Cerebellar cortex (tissue), 1 donor: ENCODE results near the gene PPP2R2B.

Experiments used
- DNase-seq: peaks from one replicate; pipeline ENCODE4 v3.0.0-alpha.2; 2015; ENCODE audit warnings: low spot score

PPP2R2B gene

GRCh38 chr5:146884066-146884626 is 5.6 kb upstream of the PPP2R2B start:
- no peak for DNase-seq

DNA sequence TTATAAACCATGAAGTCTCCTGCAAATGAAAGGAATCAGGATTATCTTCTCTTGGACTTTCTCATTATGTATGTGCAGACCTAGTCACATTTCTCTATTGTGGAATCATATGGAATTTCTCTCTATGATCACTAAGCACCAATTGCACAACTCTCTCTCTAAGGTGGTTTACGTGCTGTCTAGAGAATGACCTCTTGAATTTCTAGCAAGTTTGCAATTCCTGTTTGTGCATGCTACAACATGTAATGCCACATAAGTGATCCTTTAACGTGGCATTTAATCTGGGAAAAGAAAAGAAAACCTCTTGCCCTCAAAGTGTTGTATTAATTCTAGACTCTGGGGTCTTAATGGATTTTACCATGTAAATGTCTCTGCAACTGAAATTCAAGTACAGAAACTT is 5.0 kb upstream of the PPP2R2B start:
- no peak for DNase-seq

DNA sequence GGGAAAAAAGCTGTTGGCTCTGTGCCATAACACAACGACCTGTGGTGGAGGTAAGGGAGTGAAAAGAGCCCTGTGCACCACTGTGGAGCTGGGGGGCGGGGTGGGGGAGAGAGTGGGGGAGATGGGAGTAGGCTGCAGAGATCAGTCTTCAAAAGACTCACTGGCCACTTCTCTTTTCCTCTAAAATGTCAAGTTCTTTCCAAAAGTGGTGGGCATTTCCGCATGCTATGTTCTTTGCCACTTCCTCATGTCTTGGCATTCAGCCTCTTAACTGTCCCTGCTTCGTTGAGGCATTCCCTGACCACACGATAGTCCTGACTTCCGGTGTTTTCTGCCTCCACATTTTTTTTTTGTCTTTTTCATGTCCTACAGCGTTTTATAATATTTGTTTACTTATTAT is 2.4 kb upstream of the PPP2R2B start:
- DNase-seq = no peak

- DNase-seq = peak; percentile 63
Observed at GRCh38 chr5:146877783-146878475, 628 bp downstream of the PPP2R2B start.

DNA sequence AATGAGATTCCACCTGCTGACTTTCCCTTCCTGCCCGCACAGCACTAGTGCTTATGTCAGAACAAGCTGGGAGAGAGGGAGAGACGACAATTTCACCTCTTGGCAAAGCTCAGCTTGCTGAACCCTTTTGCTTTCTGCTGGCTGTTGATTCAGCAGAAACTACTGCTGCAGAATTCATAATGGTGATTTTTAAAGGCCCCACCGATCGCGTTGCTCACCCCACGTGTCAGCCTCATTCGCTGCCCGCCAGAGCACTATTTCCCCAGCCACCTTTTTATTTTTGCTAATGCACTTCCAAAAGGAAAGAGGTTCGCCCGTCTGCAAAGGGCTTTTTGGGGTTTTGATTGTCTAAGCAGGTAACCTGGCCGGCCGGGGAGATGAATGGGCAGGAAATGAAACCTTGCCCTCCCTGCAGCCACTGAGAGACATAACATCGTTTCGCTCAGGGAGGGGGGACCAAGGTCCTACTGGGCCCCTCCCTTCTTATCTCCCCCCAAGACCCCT is 1.3 kb downstream of the PPP2R2B start:
- peak; percentile 61 for DNase-seq

DNA sequence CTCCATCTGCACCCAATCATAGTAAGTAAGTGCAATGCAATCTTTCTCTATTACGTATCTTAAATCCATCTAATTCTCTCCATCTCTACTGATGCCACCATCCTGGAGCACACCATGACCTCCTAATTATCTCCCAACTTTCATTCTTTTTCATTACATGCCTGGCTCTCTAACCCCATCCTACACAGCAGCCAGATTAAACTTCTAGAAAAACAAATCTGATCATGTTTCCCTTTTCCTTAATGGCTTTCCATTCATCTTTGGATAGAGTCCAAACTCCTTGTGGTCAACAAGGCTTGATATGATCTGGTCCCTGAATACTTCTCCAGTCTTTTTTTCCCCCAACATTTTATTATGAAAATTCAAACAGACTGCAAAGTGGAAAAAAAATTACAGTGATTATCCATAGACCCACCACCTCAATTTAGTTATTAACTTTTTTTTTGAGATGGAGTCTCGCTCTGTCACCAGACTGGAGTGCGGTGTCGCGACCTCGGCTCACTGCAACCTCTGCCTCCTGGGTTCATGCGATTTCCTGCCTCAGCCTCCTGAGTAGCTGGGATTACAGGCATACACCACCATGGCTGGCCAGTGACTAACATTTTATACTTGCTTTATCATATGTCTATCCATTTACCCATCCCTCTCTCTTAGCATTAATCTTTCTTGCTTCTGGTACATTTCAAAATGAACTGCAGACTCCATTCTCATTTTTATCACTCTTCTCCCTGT is 5.2 kb downstream of the PPP2R2B start:
- DNase-seq = no peak

GRCh38 chr5:146872188-146872587 is 6.4 kb downstream of the PPP2R2B start:
- DNase-seq = no peak

GRCh38 chr5:146867996-146868708 is 10.4 kb downstream of the PPP2R2B start:
- DNase-seq = peak; percentile 95

DNA sequence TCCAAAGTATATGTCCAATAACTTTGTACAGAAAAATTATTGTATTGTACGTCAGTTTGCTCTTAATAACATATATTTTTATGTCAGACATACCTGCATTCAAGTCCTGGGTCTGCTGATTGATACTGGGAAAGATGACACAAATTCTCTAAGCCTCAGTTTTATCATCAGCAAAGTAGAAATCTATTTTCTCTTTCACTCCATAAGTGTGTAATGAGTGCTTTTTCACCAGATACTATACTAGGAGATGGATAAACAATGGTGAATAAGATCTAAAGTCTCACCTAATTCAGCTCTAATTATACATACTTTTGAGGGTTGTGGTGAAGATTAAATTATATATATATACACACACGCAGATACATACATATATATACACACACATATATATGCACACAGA is 12.3 kb downstream of the PPP2R2B start:
- no peak for DNase-seq

- DNase-seq = no peak
Observed at GRCh38 chr5:146862641-146863040, 15.9 kb downstream of the PPP2R2B start.

- no peak for DNase-seq
Observed at GRCh38 chr5:146860213-146860893, 18.2 kb downstream of the PPP2R2B start.

- DNase-seq = no peak
Observed at GRCh38 chr5:146852089-146852488, 26.5 kb downstream of the PPP2R2B start.

- DNase-seq = no peak
Observed at GRCh38 chr5:146851133-146851532, 27.4 kb downstream of the PPP2R2B start.

GRCh38 chr5:146849694-146850303 is 28.8 kb downstream of the PPP2R2B start:
- DNase-seq = no peak

- DNase-seq = no peak
Observed at GRCh38 chr5:146848133-146848532, 30.4 kb downstream of the PPP2R2B start.

DNA sequence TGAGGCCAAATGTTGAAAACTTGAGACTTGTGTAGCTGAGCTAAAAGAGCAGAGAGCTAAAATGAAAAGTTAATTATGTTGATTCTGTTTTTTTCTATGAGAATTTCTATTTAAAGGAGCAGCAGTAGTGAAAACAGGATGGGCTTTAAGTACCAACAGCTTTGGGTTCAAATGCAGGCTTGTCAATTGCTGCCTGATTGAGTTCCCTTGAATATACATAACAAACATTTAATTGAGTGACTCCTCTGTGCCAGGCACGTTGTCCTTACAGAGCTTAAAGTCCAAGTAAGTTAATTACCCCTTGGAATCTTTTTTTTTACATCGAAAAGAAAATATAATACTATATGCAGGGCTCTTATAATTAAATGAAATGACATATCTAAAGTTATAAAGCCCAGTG is 38.5 kb downstream of the PPP2R2B start:
- no peak for DNase-seq

DNA sequence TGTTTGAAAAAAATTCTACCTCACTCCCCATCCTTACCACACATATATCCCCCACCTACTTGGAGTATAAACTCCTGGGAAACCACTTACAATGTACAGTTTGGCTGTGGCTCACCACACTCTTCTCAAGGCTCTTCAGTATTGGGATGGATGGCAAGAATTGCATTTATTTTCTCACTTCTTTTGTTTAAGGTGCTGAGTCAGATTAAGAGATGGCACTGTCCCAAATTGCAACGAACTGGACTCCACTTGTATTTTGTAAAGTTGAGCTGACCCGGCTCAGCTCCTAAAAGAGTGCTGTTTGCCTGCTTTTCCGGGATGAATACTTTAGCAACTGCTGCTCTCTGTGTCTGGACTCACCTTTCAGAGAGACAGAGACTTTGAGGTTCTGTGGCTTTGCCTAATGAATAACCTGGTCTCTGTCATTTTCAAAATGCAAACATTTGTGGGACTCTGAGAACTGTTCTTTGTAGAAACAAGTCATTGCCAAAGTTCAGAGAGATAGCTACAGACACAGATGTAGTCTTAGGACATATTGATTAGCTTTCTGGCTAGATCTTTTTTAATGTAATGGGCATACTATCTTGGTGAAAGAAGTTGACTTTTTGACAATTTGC is 42.2 kb downstream of the PPP2R2B start:
- no peak for DNase-seq

GRCh38 chr5:146832985-146833732 is 45.4 kb downstream of the PPP2R2B start:
- no peak for DNase-seq

DNA sequence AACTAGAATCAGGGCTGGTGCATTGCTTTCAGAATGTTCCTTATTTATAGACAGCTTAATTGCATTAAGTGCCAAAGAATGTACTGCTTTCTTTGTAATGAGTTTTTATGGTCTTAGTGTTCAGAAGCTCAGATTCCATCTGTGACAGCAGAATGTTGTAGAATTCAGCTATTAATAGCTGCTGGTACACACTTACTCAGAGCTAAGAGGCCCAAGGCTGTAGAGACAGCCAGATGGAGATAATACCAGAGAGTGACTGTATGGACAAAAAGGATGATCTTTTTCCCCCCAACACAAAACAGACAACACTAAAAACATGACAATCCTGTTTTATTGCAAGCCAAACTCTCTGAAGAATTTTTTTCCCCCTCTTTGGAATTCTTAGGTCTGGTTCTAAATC is 50.2 kb downstream of the PPP2R2B start:
- DNase-seq = peak; percentile 59

- no peak for DNase-seq
Observed at GRCh38 chr5:146827901-146828300, 50.7 kb downstream of the PPP2R2B start.
